Stimulated activated naive CD8-positive, alpha-beta T cell treated with anti-CD3 and anti-CD28 coated beads, Interleukin-15, amount 100 ng/mL, for 72 hours (primary cell): ENCODE data around the gene SPATA3.

ENCODE experiments used
- ATAC-seq: fragments of 150-1000 bp; cut with Tn5 transposase; 2 replicates; pipeline ENCODE4 v1.10.0; 2021; ENCODE audit warnings: mild to moderate bottlenecking, moderate library complexity
- DNase-seq, 2 donors: peaks; one replicate each; pipeline ENCODE4 v3.0.0; 2021 to 2022
- H3K27ac Mint-ChIP-seq, 2 donors: one replicate each; pipeline ENCODE4 v1.8.0; 2022; ENCODE audit warnings: mild to moderate bottlenecking in 2 of 2, mixed read lengths in 2 of 2, moderate library complexity in 2 of 2
- H3K27me3 Mint-ChIP-seq: one replicate; pipeline ENCODE4 v1.8.0; 2022; ENCODE audit warnings: mixed read lengths
- H3K4me1 Mint-ChIP-seq: one replicate; pipeline ENCODE4 v1.8.0; 2022; ENCODE audit warnings: mild to moderate bottlenecking, mixed read lengths
- H3K4me3 Mint-ChIP-seq, 2 donors: one replicate each; pipeline ENCODE4 v1.8.0; 2022; ENCODE audit warnings: mild to moderate bottlenecking in 2 of 2, mixed read lengths in 2 of 2, moderate library complexity in 1 of 2
- H3K9me3 Mint-ChIP-seq, 2 donors: one replicate each; pipeline ENCODE4 v1.8.0; 2022; ENCODE audit warnings: mixed read lengths in 2 of 2

SPATA3 gene

DNA sequence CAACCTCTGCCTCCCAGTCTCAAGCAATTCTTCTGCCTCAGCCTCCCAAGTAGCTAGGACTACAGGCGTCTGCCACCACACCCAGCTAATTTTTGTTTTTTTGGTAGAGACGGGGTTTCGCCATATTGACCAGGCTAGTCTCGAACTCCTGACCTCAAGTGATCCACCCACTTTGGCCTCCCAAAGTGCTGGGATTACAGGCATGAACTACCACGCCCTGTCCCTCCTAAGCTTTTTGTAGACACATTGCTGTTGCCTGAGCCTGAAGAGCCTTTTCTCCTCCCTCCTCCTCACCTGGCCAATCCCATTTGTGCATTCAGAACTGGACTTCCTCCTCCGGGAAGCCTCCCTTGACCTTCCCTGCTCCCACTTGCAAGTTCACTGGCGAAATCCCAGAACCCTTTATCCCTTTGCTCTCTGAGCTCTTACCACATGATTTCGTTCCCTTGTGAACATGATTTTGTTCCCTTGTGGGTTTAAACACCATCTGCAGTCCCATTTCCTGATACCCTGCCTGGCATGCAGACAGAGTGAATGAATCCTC is 44.0 kb downstream of the SPATA3 start:
- Mint-ChIP-seq H3K27ac (no peak overlapping the region), H3K4me3 (no peak overlapping the region), H3K27me3 (peaks cover 70% of the 10 kb centered on the region), H3K4me1 (peaks cover 9% of the 10 kb centered on the region), H3K9me3 (no peaks in the 10 kb centered on the region)
- no peak for ATAC-seq
- DNase-seq, result no peak

DNA sequence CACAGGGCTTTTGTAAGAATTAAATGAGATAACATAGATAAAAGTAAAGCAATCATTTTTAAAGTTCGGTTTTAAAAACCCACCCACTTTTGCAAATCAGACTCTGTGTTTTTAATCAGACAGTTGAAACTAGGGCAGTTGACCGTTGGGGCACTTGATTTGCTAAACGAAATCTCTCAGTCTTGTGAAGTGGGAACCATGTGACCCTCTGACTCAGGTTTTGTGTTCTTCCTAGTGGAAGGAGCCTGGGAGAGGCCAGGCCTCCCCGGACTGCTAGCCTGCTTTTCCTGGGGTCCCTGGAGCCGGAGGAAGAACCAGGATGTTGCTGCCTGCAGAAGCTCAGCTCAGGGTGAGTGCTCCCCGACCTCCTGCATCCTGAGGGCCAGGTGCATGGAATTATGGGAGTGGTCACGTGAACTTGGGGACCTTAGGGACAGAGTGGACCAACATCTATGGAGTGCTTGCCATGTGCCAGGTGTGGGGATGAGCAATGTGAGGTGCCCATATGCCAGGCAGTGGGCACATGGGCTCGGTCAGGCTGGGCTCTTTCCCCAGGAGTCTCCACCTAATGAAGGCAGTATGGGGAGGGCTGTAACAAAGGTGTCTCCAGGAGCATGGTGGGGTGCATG is 45.3 kb downstream of the SPATA3 start:
- Mint-ChIP-seq H3K4me3 (no peak overlapping the region), H3K27ac (no peak overlapping the region), H3K9me3 (no peaks in the 10 kb centered on the region), H3K27me3 (peaks cover 57% of the 10 kb centered on the region), H3K4me1 (peaks cover 9% of the 10 kb centered on the region)
- ATAC-seq, result no peak
- DNase-seq, result no peak

DNA sequence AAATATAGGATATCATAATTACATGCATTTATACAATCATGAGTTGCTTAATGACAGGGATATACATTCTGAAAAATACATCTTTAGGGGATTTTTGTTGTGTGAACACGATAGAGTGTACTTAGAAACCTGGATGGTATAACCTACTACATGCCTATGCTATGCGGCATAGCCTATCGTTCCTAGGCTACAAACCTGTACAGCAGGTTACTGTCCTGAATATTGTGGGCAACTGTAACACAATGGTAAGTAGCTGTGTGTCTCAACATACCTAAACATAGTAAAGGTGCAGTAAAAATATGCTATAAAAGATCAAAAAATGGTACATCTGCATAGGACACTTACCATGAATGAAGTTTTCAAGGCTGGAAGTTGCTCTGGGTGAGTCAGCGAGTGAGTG is 47.9 kb downstream of the SPATA3 start:
- no peak overlapping the region for H3K27ac Mint-ChIP-seq
- H3K9me3 Mint-ChIP-seq, result no peaks in the 10 kb centered on the region
- peaks cover under 1% of the 10 kb centered on the region for H3K4me1 Mint-ChIP-seq
- no peak overlapping the region for H3K4me3 Mint-ChIP-seq
- peaks cover 42% of the 10 kb centered on the region for H3K27me3 Mint-ChIP-seq
- no peak for ATAC-seq
- no peak for DNase-seq

DNA sequence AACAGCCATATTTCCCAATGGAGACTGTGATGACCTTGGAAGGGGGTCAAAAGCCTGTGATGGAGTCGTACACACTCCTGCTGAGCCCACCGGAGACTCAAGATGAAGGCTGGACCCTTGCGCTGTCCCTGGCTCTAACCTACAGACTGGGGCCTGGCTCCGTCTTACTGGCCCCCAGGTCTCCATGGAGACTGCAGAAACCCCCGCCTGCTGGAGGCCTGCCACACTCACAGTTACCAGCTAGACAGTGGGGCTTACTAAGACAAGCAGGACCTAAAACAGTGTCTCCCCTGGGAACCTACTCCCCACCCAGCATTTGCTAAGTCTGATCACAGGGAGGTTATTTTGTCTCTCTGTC is 51.0 kb downstream of the SPATA3 start:
- no peaks in the 10 kb centered on the region for H3K9me3 Mint-ChIP-seq
- H3K4me3 Mint-ChIP-seq, result no peak overlapping the region
- DNase-seq, result no peak
- peaks cover 11% of the 10 kb centered on the region for H3K27me3 Mint-ChIP-seq
- no peaks in the 10 kb centered on the region for H3K4me1 Mint-ChIP-seq
- no peak for ATAC-seq
- H3K27ac Mint-ChIP-seq, result no peak overlapping the region

DNA sequence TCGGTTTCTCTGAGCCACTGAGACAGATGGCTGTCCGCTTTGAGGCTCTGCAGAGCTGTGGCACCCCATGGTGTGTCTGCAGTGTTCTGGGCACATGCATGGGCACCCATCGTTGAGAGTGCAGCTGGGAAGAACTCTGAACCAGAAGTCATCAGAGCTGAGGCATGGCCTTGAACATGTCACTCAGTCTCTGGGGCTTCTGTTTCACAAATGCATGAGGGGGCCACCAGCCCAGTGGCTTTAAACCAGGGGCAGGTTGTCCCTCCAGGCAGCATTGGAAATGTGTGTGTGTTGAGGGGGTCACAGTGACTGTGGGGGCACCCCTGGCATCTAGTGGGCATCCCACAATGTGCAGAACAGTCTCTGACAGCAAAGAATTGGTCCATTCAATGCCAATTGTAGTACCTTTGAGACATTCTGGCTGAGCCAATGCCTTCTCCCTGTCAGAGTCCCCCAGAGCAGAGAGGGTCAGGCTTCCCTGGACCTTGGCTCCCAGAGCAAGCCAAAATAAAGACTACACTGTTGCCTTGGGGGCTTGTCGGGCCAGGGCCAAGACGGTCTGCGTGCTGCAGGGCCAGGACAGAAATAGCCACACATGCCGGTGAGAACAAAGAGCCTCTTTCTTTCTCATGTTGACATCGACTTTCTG is 51.5 kb downstream of the SPATA3 start:
- no peak overlapping the region for H3K27ac Mint-ChIP-seq
- H3K4me1 Mint-ChIP-seq, result peaks cover 5% of the 10 kb centered on the region
- peaks cover 12% of the 10 kb centered on the region for H3K27me3 Mint-ChIP-seq
- H3K4me3 Mint-ChIP-seq, result no peak overlapping the region
- DNase-seq (no peak), ATAC-seq (no peak)
- H3K9me3 Mint-ChIP-seq, result no peaks in the 10 kb centered on the region

DNA sequence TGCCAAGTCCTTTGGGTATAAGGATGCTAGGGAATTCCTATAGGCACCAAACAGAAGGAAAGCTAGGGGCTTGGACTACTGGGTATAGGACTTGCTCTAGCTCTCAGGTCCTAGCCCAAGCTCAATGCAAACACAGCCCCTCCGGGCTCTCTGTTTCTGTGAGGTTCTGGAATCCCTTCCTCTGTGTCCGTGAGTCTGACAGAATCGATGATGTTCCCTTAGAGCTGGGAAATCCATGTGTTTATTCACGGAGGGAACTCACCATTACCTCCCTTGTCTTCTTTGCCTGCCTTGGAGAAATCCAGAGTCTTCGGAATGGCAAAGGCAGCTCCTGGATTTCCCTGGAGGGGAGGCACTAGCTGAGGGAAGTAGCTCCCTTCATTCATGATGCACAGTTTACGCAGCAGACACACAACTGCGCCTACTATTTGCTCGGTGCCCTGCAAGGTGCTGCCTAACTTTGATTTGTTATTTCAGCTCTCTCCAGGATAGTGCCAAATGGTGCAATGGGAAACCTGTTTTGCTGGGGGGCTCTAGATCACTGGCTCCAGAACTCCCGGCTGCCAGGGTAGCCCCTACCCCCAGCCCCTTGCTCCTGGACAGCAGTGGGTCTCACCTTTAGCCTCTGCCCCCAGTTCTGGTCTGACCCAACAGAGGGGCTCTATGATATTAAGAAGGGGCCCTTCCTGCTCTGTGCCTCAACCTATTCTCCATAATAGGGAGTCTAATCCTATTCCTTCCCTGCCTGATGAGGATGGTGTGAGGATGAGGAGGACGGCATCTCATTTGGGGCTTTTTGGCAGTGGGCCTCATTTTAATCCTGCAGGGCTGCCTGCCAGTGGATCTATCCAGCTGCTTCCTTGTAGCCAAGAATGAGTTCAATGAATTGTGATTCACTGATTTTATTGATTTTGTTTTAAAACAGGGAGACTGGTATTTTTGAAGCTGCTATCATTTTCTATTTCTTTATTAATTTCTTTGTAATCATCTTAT is 52.3 kb downstream of the SPATA3 start:
- Mint-ChIP-seq H3K9me3 (no peaks in the 10 kb centered on the region), H3K4me3 (no peak overlapping the region), H3K4me1 (peaks cover 13% of the 10 kb centered on the region), H3K27me3 (peaks cover 18% of the 10 kb centered on the region), H3K27ac (no peak overlapping the region)
- ATAC-seq (no peak), DNase-seq (no peak)

DNA sequence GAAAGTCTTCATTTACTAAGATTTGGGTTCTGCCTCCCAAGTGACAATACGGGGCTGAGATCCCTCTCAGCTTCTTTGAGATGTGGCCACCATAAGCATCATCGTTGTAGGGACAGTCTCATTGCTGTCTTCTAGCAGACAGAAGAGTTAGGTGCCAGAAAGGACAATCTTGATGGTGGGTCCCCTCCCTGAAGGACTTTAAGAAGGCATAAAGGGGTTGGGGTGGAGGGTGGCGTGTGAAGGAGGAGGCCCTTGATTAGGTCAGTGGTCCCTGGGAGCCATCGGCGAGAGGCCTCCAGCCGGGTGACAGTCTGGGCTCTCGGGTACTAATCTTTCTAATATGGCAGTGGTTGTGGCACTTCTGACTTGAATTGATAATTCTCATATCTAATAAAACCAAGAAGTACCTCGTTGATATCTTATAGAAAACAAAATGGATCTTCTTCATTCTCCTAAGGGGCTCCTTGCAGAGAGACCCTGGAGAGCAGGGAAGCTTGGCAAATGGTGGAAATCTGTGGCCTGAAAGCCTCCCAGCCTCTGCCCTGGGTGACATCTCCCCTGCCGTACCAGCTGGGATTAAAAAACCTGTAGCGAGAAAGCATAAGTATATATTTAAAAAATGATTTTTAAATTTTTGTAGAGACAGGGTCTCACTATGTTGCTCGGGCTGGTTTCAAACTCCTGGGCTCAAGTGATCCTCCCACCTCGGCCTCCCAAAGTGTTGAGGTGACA is 53.5 kb downstream of the SPATA3 start:
- ATAC-seq, result no peak
- Mint-ChIP-seq H3K27me3 (peaks cover 30% of the 10 kb centered on the region), H3K4me1 (peaks cover 24% of the 10 kb centered on the region), H3K9me3 (no peaks in the 10 kb centered on the region), H3K4me3 (no peak overlapping the region), H3K27ac (no peak overlapping the region)
- no peak for DNase-seq

DNA sequence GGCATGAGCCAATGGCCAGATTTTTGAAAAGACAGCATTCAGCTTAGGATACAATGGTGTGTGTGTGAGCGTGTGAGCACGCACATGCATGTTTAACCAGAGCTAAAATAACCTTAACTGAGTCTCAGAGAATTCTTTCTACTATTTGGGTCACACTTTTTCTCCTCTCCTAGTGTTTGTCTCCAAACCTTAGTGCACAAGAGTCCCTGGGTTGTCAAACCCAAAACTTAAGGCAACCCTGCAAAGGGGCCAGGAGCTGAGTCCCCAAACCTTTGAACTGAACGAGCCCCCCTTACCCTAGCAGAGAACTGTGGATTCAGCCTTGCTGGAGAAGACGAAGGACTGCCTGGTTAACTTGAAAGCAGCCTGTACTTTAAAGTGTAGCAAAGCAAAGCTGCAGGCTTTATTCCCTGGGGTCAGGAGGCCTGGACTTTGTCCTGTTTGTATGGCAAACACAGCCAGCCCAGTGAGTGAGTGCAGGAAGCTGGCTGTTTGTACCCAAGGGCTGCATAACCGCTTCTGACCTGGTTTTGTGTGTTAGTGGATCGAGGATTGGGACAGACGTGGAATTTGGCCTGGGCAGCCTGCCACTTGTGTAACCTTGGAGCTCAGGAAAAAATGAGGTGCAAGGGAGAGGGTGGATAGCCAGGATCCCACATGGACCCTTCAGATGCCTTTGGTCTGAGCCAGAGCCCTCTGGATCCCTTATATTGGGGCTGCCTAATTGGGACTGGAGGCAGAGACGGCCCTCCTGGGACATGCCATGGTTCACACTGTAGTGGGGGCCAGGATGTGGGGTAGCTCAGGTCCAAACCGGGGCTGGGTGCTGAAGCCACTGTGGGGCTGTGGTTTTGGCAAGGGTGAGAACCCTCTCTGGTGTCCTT is 54.3 kb downstream of the SPATA3 start:
- peaks cover 30% of the 10 kb centered on the region for H3K27me3 Mint-ChIP-seq
- no peaks in the 10 kb centered on the region for H3K9me3 Mint-ChIP-seq
- no peak overlapping the region for H3K27ac Mint-ChIP-seq
- H3K4me3 Mint-ChIP-seq, result no peak overlapping the region
- DNase-seq (no peak), ATAC-seq (no peak)
- H3K4me1 Mint-ChIP-seq, result peaks cover 24% of the 10 kb centered on the region

DNA sequence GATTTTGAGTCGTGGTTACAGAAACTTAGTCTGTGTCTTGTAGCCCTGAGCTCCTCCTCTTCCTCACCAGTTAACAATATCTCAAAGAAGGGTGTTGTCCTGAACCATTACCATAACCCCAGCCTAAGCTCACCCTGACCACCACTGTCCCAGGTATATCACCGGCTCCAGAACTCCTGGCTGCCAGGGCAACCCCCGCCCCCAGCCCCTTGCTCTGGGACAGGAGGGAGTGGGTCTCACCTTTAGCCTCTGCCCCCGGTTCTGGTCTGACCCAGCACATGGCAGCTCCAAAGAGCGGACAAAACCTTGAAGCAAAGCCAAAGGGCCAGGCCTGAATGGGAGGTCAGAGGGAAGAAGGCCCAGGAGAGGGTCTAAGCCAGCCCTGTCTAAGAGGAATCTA is 55.2 kb downstream of the SPATA3 start:
- no peak overlapping the region for H3K4me3 Mint-ChIP-seq

DNA sequence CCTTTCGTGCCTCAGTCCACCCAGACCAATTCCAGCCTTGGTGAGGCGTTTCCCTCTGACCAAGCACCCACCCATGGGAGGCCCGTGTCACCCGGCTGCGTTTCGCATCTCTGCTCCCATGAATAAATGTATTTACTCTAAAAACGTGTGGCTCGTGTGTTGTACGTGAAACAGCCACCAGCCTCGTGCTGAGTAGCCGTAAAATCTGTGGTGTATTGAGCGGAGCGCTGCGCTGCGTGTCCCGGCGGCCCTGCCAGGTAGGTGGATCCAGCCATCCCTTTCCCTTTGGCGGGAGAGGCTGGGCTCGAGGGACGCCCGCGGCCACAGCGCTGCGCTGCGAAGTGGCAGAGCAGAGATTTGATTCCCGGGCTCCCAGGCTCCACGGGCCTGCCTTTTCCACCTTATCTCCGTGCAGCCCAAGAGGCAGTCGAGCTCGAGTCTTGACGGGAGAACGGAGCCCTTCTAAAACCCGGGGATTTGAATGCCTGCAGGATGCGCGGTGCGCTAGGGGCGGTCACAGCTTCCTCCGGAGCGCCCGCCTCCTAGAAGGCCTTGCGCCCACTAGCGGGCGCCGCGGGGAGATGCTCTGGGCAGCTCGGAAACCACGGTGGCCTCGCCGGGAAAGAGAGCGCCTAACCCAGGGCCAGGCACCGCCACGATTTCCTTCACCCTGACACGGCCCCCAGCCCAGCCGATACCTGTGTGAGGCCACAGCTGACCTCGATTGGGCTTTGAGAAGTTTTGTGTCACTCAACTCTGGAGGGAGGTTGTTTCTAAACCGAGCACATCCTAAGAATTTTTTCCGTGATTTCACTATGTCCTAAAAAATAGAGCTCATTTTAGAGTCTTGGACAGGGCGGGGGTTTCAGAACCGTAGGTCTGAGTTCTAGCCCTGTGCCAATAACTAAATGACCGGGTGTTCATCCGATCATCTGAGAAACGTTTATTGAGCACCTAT is 56.9 kb downstream of the SPATA3 start:
- H3K4me3 Mint-ChIP-seq, result peak overlapping the region; percentile 87 to 93
- no peaks in the 10 kb centered on the region for H3K9me3 Mint-ChIP-seq
- peak; percentile 83 to 88 for DNase-seq
- peak; percentile 86 for ATAC-seq
- H3K27me3 Mint-ChIP-seq, result peaks cover 22% of the 10 kb centered on the region
- H3K4me1 Mint-ChIP-seq, result peaks cover 27% of the 10 kb centered on the region
- peak overlapping the region; percentile 55 to 89 for H3K27ac Mint-ChIP-seq

More for the DNA sequence above, 55.2 kb downstream of the SPATA3 start:
- H3K27ac Mint-ChIP-seq, result no peak overlapping the region
- no peaks in the 10 kb centered on the region for H3K9me3 Mint-ChIP-seq
- peaks cover 24% of the 10 kb centered on the region for H3K4me1 Mint-ChIP-seq
- H3K27me3 Mint-ChIP-seq, result peaks cover 30% of the 10 kb centered on the region
- ATAC-seq (no peak), DNase-seq (no peak)

DNA sequence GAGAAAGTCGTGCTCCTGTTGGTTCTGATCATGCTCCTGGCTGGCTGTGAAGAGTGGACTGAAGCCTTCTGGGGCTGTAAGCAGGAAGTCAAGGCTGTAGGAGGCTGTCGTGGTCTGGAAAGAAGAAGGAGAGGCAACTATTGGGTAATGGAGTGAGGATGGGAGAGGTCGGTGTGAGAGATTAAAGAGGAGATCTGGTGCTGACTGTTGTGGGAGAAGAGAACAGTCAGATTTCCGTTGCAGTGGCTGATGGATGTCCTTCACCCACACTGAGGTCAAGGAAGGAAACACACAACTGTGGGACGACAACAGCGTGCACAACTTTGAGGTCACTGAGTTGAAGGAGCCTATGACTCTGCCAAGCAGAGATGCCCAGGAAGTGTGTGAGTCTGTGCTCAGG is 57.9 kb downstream of the SPATA3 start:
- H3K4me1 Mint-ChIP-seq, result peaks cover 38% of the 10 kb centered on the region
- no peak overlapping the region for H3K4me3 Mint-ChIP-seq
- no peaks in the 10 kb centered on the region for H3K9me3 Mint-ChIP-seq
- no peak overlapping the region for H3K27ac Mint-ChIP-seq
- no peak for ATAC-seq
- H3K27me3 Mint-ChIP-seq, result peaks cover 22% of the 10 kb centered on the region
- no peak for DNase-seq

DNA sequence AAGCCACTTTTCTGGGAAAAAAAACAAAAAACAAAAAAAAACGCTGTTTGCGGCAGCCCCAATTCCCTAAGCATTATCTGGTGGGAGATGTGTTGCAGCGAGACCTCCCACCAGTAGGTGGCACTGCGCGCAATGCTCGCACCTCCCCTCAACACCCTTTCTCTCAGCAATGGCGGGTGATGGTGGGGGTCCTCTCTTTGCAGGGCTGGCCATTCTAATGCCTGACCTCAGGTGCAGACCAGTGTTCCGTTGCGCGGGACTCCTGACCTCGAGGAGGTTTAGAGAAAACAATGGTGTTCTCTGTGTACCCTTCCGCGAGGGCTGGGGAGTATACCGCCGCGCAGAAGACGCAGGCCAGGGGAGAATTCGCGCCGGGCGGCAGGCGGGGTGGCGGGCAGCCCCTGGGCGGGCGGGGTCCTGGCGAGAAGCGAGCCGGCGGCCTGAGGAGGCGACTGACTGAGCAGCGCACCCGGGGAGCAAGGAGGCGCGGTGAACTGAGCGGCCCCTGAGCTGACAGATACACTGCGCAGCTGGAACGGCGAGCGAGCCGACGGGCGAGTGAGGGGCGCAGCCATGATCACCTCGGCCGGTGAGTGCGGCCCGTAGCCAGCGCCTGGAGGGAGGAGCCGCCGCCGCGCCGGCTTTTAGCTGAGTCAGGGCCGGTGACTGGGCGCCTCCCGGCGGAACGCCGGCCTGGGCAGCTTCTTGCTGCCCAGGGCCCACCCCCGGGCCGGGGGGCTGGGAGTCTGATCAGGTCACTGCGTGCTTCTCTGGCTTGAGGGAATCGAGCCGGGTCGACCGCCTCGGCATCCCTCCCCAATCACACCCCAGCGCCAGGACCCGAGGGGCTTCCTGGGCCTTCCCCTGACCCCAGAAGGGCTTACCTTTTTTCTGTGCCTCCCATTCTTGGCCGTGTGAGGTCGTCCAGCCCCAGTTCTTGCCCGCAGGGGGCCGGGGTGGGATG is 60.8 kb downstream of the SPATA3 start, which contains the start of gene PSMD1:
Gene PSMD1, plus strand, starts transcription at position 415 of the 964 bp plus-strand sequence. Its CDS starts 159 bp downstream, at position 574.
- DNase-seq (peak; percentile 94 to 95), ATAC-seq (peak; percentile 88)
- Mint-ChIP-seq H3K9me3 (no peaks in the 10 kb centered on the region), H3K4me3 (peak within 1 kb of the TSS; percentile 89 to 96), H3K27me3 (peaks cover 22% of the 10 kb centered on the region), H3K4me1 (peaks cover 53% of the 10 kb centered on the region), H3K27ac (peak within 1 kb of the TSS; percentile 100)
